Sigmoid colon (tissue), 7 donors: ENCODE results near the gene SHISAL1. TPM values are rescaled to one million over a fixed set of nuclear protein-coding genes. Genes with fewer than 3 reads are reported as not detected.
"Not testable (repeated sequence)": the region's sequence is repeated elsewhere in the genome, so short reads cannot be mapped to it uniquely, and the experiment has no call there.

Experiments used
- DNase-seq: peaks from one replicate; pipeline ENCODE4 v3.0.0-alpha.2; 2019
- H3K27ac ChIP-seq, 4 donors: fragments of 200-600 bp; sonication (generic); one replicate each; pipeline ENCODE4 v1.5.1; 2016 to 2019; ENCODE audit warnings: mild to moderate bottlenecking in 1 of 4
- H3K27me3 ChIP-seq, 3 donors: fragments of 200-600 bp; sonication (generic); one replicate each; pipeline ENCODE4 v1.5.1; 2019; ENCODE audit warnings: mild to moderate bottlenecking in 1 of 3
- H3K36me3 ChIP-seq, 4 donors: fragments of 200-600 bp; sonication (generic); one replicate each; pipeline ENCODE4 v1.5.1; 2016 to 2019
- H3K4me1 ChIP-seq, 4 donors: fragments of 200-600 bp; sonication (generic); one replicate each; pipeline ENCODE4 v1.5.1; 2017 to 2019
- H3K4me3 ChIP-seq, 4 donors: fragments of 200-600 bp; sonication (generic); one replicate each; pipeline ENCODE4 v1.5.1; 2017 to 2019; ENCODE audit warnings: mild to moderate bottlenecking in 2 of 4, moderate library complexity in 1 of 4
- H3K9me3 ChIP-seq, 4 donors: fragments of 200-600 bp in 3 of 4; sonication (generic) in 3 of 4; one replicate each; pipeline versions ENCODE4 v1.5.1 to v1.6.1; 2013 to 2019
- EP300 ChIP-seq, 4 donors: sonication (generic); formaldehyde crosslinking; IDR thresholded peaks; one replicate each; pipeline ENCODE4 v1.6.1; 2017; ENCODE audit warnings: antibody characterized with exemption in 4 of 4
- POLR2A ChIP-seq, 2 donors: fragments of 450-650 bp; IDR thresholded peaks; one replicate each; pipeline ENCODE4 v1.6.1; 2016; ENCODE audit warnings: antibody characterized with exemption in 2 of 2, mild to moderate bottlenecking in 2 of 2, moderate library complexity in 2 of 2
- POLR2AphosphoS5 ChIP-seq, 4 donors: sonication (generic); formaldehyde crosslinking; IDR thresholded peaks; one replicate each; pipeline ENCODE4 v1.6.1; 2017; ENCODE audit warnings: antibody characterized with exemption in 4 of 4
- WGBS, 2 donors: extraction: QIAGEN DNeasy Blood & Tissue Kit; methylation state at CpG; one replicate each; pipeline ENCODE4 v1.1.7; 2013; 5-methylcytosine and 5-hydroxymethylcytosine counted together
- intact Hi-C: fragments of 100-400 bp; cut with DNase I; formaldehyde crosslinking; loops from one replicate; pipeline ENCODE4 v1.15.1; 2023
- polyA plus RNA-seq, 3 donors: library from polyadenylated mRNA; stranded (reverse); fragments of 200-250 nt; gene quantifications; one replicate each; pipeline ENCODE4 v1.2.3, GENCODE V29; 2013
- total RNA-seq, 4 donors: library from RNA; depleted of rRNA; stranded (reverse); fragments of >200 nt; gene quantifications; one replicate each; pipeline ENCODE4 v1.1.0, GENCODE V29; 2016
- TF ChIP-seq, protein P1 (sequence below), 4 experiments: fragments of 450-650 bp in 3 of 4; fragments of 200-600 bp in 1 of 4; IDR thresholded peaks; one replicate each; pipeline ENCODE4 v1.5.1; 2016 to 2019; ENCODE audit warnings: antibody characterized with exemption in 4 of 4, mild to moderate bottlenecking in 3 of 4, moderate library complexity in 2 of 4
- donor health status: healthy with polysubstance abuse.
- donor health status: Bipolar disorder and iron deficiency.
- donor health status: healthy.

Gene SHISAL1
- total and polyA plus RNA-seq, 7 donors: 0.23 to 32.4 (median 20.7) TPM

DNA sequence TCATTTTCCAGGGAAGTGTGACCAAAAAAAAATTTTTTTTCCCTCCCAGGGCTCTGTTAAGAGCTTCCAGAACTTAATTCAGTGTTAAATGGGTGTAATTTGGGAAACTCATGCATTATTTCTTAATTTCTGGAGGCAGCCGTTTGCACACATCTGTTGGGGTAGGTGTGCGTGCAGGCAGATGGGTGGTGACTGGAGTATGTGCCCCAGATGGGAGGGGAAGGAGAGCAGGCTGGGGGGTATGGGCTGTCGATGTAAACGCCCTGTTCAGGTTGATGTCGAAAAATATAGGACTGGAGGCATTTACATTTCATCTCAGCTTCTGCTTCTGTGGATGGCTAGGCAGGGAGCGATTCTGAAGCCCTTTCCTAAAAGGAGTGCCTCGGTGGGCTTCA lies 13.7 kb upstream of the SHISAL1 start:
- Histone ChIP-seq H3K9me3 (no peaks in the 10 kb centered on the region), H3K4me3 (peak overlapping the region; percentile 43 to 60 (median 54)), H3K36me3 (no peaks in the 10 kb centered on the region), H3K27ac (peak overlapping the region; percentile 52 to 69 (median 64)), H3K4me1 (peaks cover 0 to 52% (median 37%) of the 10 kb centered on the region in 4 donors), H3K27me3 (peaks cover 0 to 4% (median 0%) of the 10 kb centered on the region in 3 donors)
- TF ChIP-seq POLR2AphosphoS5 (IDR thresholded peaks at IDR 0.05): no peak
- TF ChIP-seq, protein P1, sequence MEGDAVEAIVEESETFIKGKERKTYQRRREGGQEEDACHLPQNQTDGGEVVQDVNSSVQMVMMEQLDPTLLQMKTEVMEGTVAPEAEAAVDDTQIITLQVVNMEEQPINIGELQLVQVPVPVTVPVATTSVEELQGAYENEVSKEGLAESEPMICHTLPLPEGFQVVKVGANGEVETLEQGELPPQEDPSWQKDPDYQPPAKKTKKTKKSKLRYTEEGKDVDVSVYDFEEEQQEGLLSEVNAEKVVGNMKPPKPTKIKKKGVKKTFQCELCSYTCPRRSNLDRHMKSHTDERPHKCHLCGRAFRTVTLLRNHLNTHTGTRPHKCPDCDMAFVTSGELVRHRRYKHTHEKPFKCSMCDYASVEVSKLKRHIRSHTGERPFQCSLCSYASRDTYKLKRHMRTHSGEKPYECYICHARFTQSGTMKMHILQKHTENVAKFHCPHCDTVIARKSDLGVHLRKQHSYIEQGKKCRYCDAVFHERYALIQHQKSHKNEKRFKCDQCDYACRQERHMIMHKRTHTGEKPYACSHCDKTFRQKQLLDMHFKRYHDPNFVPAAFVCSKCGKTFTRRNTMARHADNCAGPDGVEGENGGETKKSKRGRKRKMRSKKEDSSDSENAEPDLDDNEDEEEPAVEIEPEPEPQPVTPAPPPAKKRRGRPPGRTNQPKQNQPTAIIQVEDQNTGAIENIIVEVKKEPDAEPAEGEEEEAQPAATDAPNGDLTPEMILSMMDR (IDR thresholded peaks at IDR 0.05): no peak
- TF ChIP-seq POLR2A (IDR thresholded peaks at IDR 0.05): no peak
- TF ChIP-seq EP300 (IDR thresholded peaks at IDR 0.05): no peak
- WGBS, 2 donors: 68 to 74% methylated on average over 7 of the region's 7 CpGs
- intact Hi-C loops: loop anchor here (10.0 kb wide), 2 partner anchors 298 to 332 kb away; no protein-coding TSS in a partner anchor
- DNase-seq: no peak

DNA sequence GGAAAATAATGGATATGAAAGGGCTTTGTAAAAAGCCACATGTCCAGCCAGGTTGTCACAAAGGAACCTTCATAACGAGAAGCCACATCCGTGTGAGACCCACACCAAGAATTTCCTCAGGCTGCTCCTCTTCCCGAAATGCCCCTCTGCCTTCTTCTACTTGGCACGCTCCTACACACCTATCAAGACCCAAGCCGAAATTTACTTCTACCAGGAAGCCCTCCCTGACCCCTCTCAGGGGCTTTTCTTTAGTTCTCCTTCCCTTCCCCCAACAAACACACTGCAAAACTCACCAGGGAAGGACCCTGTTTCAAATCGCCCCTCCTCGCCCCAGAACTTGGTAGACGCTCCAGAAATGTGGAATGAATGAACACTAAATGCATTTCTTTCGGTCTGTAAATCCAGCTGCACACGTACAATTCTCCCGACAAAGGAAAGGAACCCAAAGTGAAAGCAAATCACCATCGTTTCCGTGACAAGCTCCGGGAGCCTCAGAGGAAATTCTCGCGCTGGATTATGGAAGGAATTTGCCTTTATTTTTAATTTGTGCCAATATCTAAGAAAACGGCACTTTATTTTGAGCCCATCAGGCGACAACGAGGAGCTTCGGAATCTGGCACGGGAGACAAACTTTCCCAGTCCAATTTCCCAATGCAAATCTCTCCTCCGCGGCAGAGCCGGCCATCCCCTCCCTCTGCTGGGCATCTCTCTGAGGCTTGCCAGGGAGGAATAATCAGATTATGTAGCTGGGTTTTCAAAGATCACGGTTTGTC lies 13.2 kb upstream of the SHISAL1 start:
- WGBS, 2 donors: 22 to 31% methylated on average over 25 of the region's 25 CpGs
- H3K9me3 ChIP-seq: no peaks in the 10 kb centered on the region
- H3K27ac ChIP-seq: peak overlapping the region; percentile 52 to 69 (median 64)
- H3K27me3 ChIP-seq: no peaks in the 10 kb centered on the region
- H3K36me3 ChIP-seq: no peaks in the 10 kb centered on the region
- H3K4me1 ChIP-seq: peaks cover 0 to 47% (median 32%) of the 10 kb centered on the region in 4 donors
- DNase-seq: no peak
- TF ChIP-seq POLR2A (IDR thresholded peaks at IDR 0.05): no peak
- no peak for TF ChIP-seq EP300 (IDR thresholded peaks at IDR 0.05)
- TF ChIP-seq, protein P1 (IDR thresholded peaks at IDR 0.05): peak in 2 of 4 experiments; percentile 38
- TF ChIP-seq POLR2AphosphoS5 (IDR thresholded peaks at IDR 0.05): peak in 2 of 4 donors; percentile 17 to 33
- intact Hi-C loops: loop anchor here (10.0 kb wide), 2 partner anchors 299 to 331 kb away; no protein-coding TSS in a partner anchor
- H3K4me3 ChIP-seq: peak overlapping the region; percentile 43 to 60 (median 54)

DNA sequence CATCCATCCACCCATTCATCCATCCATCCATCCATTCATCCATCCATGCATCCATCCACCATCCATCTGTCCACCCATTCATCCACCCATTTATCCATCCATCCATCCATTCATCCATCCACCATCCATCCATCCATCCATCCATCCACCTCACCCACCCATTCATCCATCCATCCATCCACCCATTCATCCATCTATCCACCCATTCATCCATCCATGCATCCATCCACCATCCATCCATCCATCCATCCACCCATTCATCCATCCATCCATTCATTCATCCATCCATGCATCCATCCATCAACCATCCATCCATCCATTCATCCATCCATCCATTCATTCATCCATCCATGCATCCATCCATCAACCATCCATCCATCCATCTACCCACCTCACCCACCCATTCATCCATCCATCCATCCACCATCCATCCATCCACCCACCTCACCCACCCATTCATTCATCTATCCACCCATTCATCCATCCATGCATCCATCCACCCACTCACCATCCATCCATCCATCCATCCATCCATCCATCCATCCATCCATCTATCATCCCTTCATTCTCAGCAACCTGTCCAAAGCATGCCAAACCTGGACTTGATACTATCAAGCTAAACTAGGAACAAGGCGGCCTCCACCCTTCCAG lies 10.5 kb upstream of the SHISAL1 start:
- H3K36me3 ChIP-seq, H3K27me3 ChIP-seq, H3K9me3 ChIP-seq, DNase-seq, H3K4me3 ChIP-seq, H3K27ac ChIP-seq: not testable (repeated sequence)
- WGBS, 2 donors: 93 to 96% methylated on average over 1 of the region's 1 CpG
- intact Hi-C loops: loop anchor here (10.0 kb wide), 2 partner anchors 302 to 328 kb away; no protein-coding TSS in a partner anchor
- peaks cover 0 to 22% (median 18%) of the 10 kb centered on the region in 4 donors for H3K4me1 ChIP-seq

DNA sequence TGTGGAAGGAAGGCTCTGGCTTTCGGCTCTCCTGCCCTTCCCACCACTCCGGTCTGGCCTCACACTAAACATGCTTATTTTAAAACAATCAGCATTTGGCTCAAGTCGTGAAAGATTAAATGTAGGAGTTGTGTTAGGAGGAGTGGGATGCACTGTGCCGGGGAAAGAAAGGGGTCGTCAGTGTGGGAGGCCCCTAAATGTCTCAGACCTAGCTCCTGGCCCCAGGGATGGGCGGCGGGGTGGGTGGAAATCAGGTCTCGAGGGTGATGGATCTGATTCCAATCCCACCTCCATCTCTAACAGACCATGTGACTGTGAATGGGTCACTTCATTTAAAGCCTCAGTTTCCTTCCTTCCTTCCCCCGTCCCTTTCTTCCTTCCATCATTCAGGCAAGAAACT lies 6.9 kb upstream of the SHISAL1 start:
- 78 to 84% methylated on average over 9 of the region's 9 CpGs for WGBS, 2 donors
- intact Hi-C loops: loop anchor here (10.0 kb wide), 2 partner anchors 305 to 325 kb away; no protein-coding TSS in a partner anchor
- peaks cover 0 to 16% (median 9%) of the 10 kb centered on the region in 4 donors for H3K4me1 ChIP-seq
- TF ChIP-seq POLR2A (IDR thresholded peaks at IDR 0.05): no peak
- TF ChIP-seq EP300 (IDR thresholded peaks at IDR 0.05): no peak
- no peaks in the 10 kb centered on the region for H3K9me3 ChIP-seq
- H3K36me3 ChIP-seq: no peaks in the 10 kb centered on the region
- no peak for DNase-seq
- no peak overlapping the region for H3K4me3 ChIP-seq
- no peaks in the 10 kb centered on the region for H3K27me3 ChIP-seq
- H3K27ac ChIP-seq: no peak overlapping the region

DNA sequence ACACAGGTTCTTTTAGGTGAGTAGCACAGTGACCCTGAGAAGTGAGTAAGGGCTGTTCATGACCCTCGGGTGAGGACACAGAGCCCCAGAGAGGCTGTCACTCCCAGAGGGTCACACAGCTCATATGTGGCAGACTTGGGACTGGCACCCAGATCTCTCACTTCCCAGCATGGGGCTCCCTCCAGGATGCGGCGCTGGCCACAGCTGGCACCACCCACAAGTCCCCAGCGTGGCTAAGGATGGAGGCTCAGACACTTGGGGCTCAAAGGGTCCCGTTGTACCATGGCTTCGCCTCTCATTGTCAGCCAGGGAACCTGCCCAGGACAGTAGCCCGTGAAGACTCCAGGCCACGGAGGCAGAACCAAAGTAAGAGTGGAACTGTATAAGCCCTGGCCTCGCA lies 6.0 kb upstream of the SHISAL1 start:
- no peaks in the 10 kb centered on the region for H3K36me3 ChIP-seq
- H3K27ac ChIP-seq: no peak overlapping the region
- DNase-seq: no peak
- no peak overlapping the region for H3K4me3 ChIP-seq
- no peaks in the 10 kb centered on the region for H3K9me3 ChIP-seq
- H3K4me1 ChIP-seq: peaks cover 0 to 25% (median 18%) of the 10 kb centered on the region in 4 donors
- intact Hi-C loops: no loop called here
- no peak for TF ChIP-seq EP300 (IDR thresholded peaks at IDR 0.05)
- TF ChIP-seq, protein P1 (IDR thresholded peaks at IDR 0.05): no peak
- TF ChIP-seq POLR2A (IDR thresholded peaks at IDR 0.05): no peak
- TF ChIP-seq POLR2AphosphoS5 (IDR thresholded peaks at IDR 0.05): no peak
- WGBS, 2 donors: 82 to 92% methylated on average over 9 of the region's 9 CpGs
- no peaks in the 10 kb centered on the region for H3K27me3 ChIP-seq
